GM23338 (cell line): ENCODE measurements around the gene L3MBTL4. TPM values are rescaled to one million over a fixed set of nuclear protein-coding genes. Genes with fewer than 3 reads are reported as not detected.

Experiments
- ATAC-seq: fragments of 200-7000 bp; cut with Tn5 transposase; 3 replicates; pipeline ENCODE4 v1.9.1; 2020
- DNase-seq: peaks from one replicate; pipeline ENCODE4 v3.0.0-alpha.2; 2015; ENCODE audit warnings: low spot score
- H2AFZ ChIP-seq: fragments of 200-600 bp; sonication (generic); 2 replicates; pipeline ENCODE4 v1.8.0; 2016; ENCODE audit warnings: antibody characterized with exemption, mild to moderate bottlenecking, moderate library complexity
- H3F3A ChIP-seq: fragments of 200-600 bp; sonication (generic); replicated peaks from 2 replicates; pipeline ENCODE4 v1.8.0; 2017; ENCODE audit warnings: antibody characterized with exemption, mixed run types, low read depth
- H3K27ac ChIP-seq: fragments of 200-600 bp; sonication (generic); 2 replicates; pipeline ENCODE4 v1.6.1; 2016; ENCODE audit warnings: low read depth
- H3K27me3 ChIP-seq: fragments of 200-600 bp; sonication (generic); 2 replicates; pipeline ENCODE4 v1.8.0; 2016; ENCODE audit warnings: mild to moderate bottlenecking, mixed run types, moderate library complexity; ENCODE audit not compliant: insufficient read depth
- H3K36me3 ChIP-seq: fragments of 200-600 bp; sonication (generic); 2 replicates; pipeline ENCODE4 v1.8.0; 2016; ENCODE audit warnings: mild to moderate bottlenecking; ENCODE audit not compliant: insufficient read depth
- H3K4me1 ChIP-seq: fragments of 200-600 bp; sonication (generic); 2 replicates; pipeline ENCODE4 v1.8.0; 2016; ENCODE audit warnings: mild to moderate bottlenecking, moderate library complexity; ENCODE audit not compliant: insufficient read depth
- H3K4me2 ChIP-seq: fragments of 200-600 bp; sonication (generic); 2 replicates; pipeline ENCODE4 v1.7.1; 2017; ENCODE audit warnings: mixed run types
- H3K4me3 ChIP-seq: fragments of 200-600 bp; sonication (generic); 2 replicates; pipeline ENCODE4 v1.6.1; 2016; ENCODE audit warnings: mixed run types
- H3K79me2 ChIP-seq: fragments of 200-600 bp; sonication (generic); replicated peaks from 2 replicates; pipeline ENCODE4 v1.8.0; 2017; ENCODE audit warnings: mild to moderate bottlenecking; ENCODE audit not compliant: insufficient read depth
- H3K9me2 ChIP-seq: fragments of 200-600 bp; sonication (generic); 2 replicates; pipeline ENCODE4 v1.8.0; 2017; ENCODE audit not compliant: insufficient read depth
- H4K20me1 ChIP-seq: fragments of 200-600 bp; sonication (generic); replicated peaks from 2 replicates; pipeline ENCODE4 v1.8.0; 2017; ENCODE audit warnings: mild to moderate bottlenecking; ENCODE audit not compliant: insufficient read depth
- H3K27ac Mint-ChIP-seq: 2 replicates; pipeline ENCODE4 v1.8.0; 2020; ENCODE audit warnings: inconsistent platforms, mild to moderate bottlenecking, moderate library complexity, mixed read lengths
- H3K27me3 Mint-ChIP-seq: 3 replicates; pipeline ENCODE4 v1.8.0; 2022; ENCODE audit warnings: low read depth, mild to moderate bottlenecking, moderate library complexity, mixed read lengths, inconsistent platforms; ENCODE audit not compliant: insufficient read depth, poor library complexity
- H3K36me3 Mint-ChIP-seq: 3 replicates; pipeline ENCODE4 v1.8.0; 2021; ENCODE audit warnings: low read depth, mild to moderate bottlenecking, inconsistent platforms, moderate library complexity, mixed read lengths
- H3K4me1 Mint-ChIP-seq: 3 replicates; pipeline ENCODE4 v1.8.0; 2020; ENCODE audit warnings: mild to moderate bottlenecking, inconsistent platforms, mixed read lengths
- H3K4me3 Mint-ChIP-seq: 3 replicates; pipeline ENCODE4 v1.8.0; 2021; ENCODE audit warnings: moderate library complexity, mild to moderate bottlenecking, inconsistent platforms, mixed read lengths
- H3K9me3 Mint-ChIP-seq: 3 replicates; pipeline ENCODE4 v1.8.0; 2020; ENCODE audit warnings: moderate library complexity, mild to moderate bottlenecking, inconsistent platforms, mixed read lengths
- CREB1 ChIP-seq: fragments of 250-450 bp; sonication (Bioruptor Pico); IDR thresholded peaks from 2 replicates; pipeline ENCODE4 v1.5.0; 2020; ENCODE audit warnings: low read depth, mild to moderate bottlenecking, moderate library complexity
- CTCF ChIP-seq, 2 experiments: fragments of 200-600 bp in 1 of 2; sonication (generic) in 1 of 2; conservative IDR thresholded peaks; 2 replicates each; pipeline versions ENCODE4 v1.5.1 to v1.6.1; 2016 to 2017; ENCODE audit warnings: antibody characterized with exemption in 2 of 2, low read depth in 2 of 2, mild to moderate bottlenecking in 2 of 2, moderate library complexity in 1 of 2
- ETS1 ChIP-seq: IDR thresholded peaks from 2 replicates; pipeline ENCODE4 v1.6.1; 2016; ENCODE audit warnings: antibody characterized with exemption
- EZH2 ChIP-seq: fragments of 200-600 bp; sonication (generic); IDR thresholded peaks from one replicate; pipeline ENCODE4 v1.8.0; 2017; ENCODE audit warnings: antibody characterized with exemption, mild to moderate bottlenecking, low read depth; ENCODE audit not compliant: unreplicated experiment
- JUNB ChIP-seq: IDR thresholded peaks from one replicate; pipeline ENCODE4 v1.6.1; 2016; ENCODE audit warnings: antibody characterized with exemption; ENCODE audit not compliant: unreplicated experiment
- ZNF331 ChIP-seq: fragments of 250-450 bp; sonication (Bioruptor Pico); IDR thresholded peaks from 2 replicates; pipeline ENCODE4 v1.5.0; 2020; ENCODE audit warnings: low read depth, mild to moderate bottlenecking, moderate library complexity
- ZNF462 ChIP-seq: fragments of 250-450 bp; sonication (Bioruptor Pico); IDR thresholded peaks from 2 replicates; pipeline ENCODE4 v1.5.0; 2020; ENCODE audit warnings: mild to moderate bottlenecking, moderate library complexity
- polyA plus RNA-seq: library from polyadenylated mRNA; unstranded; fragments of >200 nt; fragmentation: Nextera tagmentation; extraction: Ambion mirVana; gene quantifications from 2 replicates; pipeline ENCODE4 v1.2.1, GENCODE V29; 2016
- total RNA-seq: library from RNA; depleted of rRNA; stranded (reverse); fragments of >200 nt; shearing (Covaris generic); gene quantifications from 2 replicates; pipeline ENCODE4 v1.2.3, GENCODE V29; 2014

The L3MBTL4 gene
- total and polyA plus RNA-seq, 2 experiments from 2014 or later = 0.48 to 2.8 TPM

- DNase-seq = no peak
- Histone ChIP-seq H3K4me1 (peaks cover 21% of the 10 kb centered on the region), H3F3A (no peaks in the 10 kb centered on the region), H3K79me2 (no peaks in the 10 kb centered on the region), H3K4me2 (no peak overlapping the region), H3K27me3 (no peaks in the 10 kb centered on the region), H3K4me3 (no peak overlapping the region), H3K9me2 (0 out of 2 replicates have a peak, but pooled peaks cover 5% of the 10 kb centered on the region), H3K27ac (no peak overlapping the region), H2AFZ (no peak overlapping the region), H4K20me1 (no peaks in the 10 kb centered on the region), H3K36me3 (no peaks in the 10 kb centered on the region)
- H3K36me3 Mint-ChIP-seq = no peaks in the 10 kb centered on the region
- ATAC-seq = no peak
- no peaks in the 10 kb centered on the region for H3K9me3 Mint-ChIP-seq
- no peak overlapping the region for H3K27ac Mint-ChIP-seq
- H3K27me3 Mint-ChIP-seq = peaks cover 3% of the 10 kb centered on the region
- H3K4me3 Mint-ChIP-seq = no peak overlapping the region
- TF ChIP-seq ETS1 (no peak), CTCF (conservative IDR thresholded peaks at IDR 0.05; ENCODE audit: low read depth in 2 of 2) (peak in 1 of 2 experiments; percentile 26; a peak in 1 of 4 replicates), EZH2 (no peak), JUNB (no peak)
- H3K4me1 Mint-ChIP-seq = peaks cover 37% of the 10 kb centered on the region
Observed at GRCh38 chr18:5975111-5976002, 439.4 kb downstream of the L3MBTL4 start.

- Histone ChIP-seq H3K4me3 (no peak overlapping the region), H3K4me2 (no peak overlapping the region), H3F3A (no peaks in the 10 kb centered on the region), H3K27me3 (no peaks in the 10 kb centered on the region), H2AFZ (no peak overlapping the region), H4K20me1 (no peaks in the 10 kb centered on the region), H3K4me1 (peaks cover 28% of the 10 kb centered on the region), H3K36me3 (no peaks in the 10 kb centered on the region), H3K79me2 (no peaks in the 10 kb centered on the region), H3K27ac (no peak overlapping the region), H3K9me2 (0 out of 2 replicates have a peak, but pooled peaks cover 5% of the 10 kb centered on the region)
- Mint-ChIP-seq H3K9me3 (no peaks in the 10 kb centered on the region), H3K36me3 (no peaks in the 10 kb centered on the region), H3K27ac (no peak overlapping the region), H3K4me1 (peaks cover 39% of the 10 kb centered on the region), H3K4me3 (no peak overlapping the region), H3K27me3 (peaks cover 4% of the 10 kb centered on the region)
- ATAC-seq (no peak), DNase-seq (no peak)
- TF ChIP-seq CREB1 (CRISPR knock-in tag) = no peak
- no peak for TF ChIP-seq CTCF (conservative IDR thresholded peaks at IDR 0.05; ENCODE audit: low read depth in 2 of 2)
- no peak for TF ChIP-seq ZNF331 (CRISPR knock-in tag)
- no peak for TF ChIP-seq ZNF462 (CRISPR knock-in tag)
Observed at GRCh38 chr18:5974696-5975095, 440.0 kb downstream of the L3MBTL4 start.
